ENCODE measurements around the gene CORO1A.

GRCh38 chr16:30163538-30163937, 19.9 kb upstream of the CORO1A start:
- no peak for TF ChIP-seq CTCF (IDR thresholded peaks at IDR 0.05; ENCODE audit: low read depth, low read length)
- no peak for TF ChIP-seq EZH2phosphoT487 (IDR thresholded peaks at IDR 0.05; ENCODE audit: low read depth)
